DND-41 (cell line): ENCODE data around the gene DLST.

Source experiments
- ATAC-seq: fragments of 200-7000 bp; cut with Tn5 transposase; 3 replicates; pipeline ENCODE4 v1.9.1; 2021; ENCODE audit warnings: low read depth; ENCODE audit not compliant: insufficient read depth
- DNase-seq: peaks from one replicate; pipeline ENCODE4 v3.0.0-alpha.2; 2020
- H2AFZ ChIP-seq: 2 replicates; pipeline ENCODE4 v1.6.0; 2012; ENCODE audit warnings: low read depth, low read length
- H3K27ac ChIP-seq: 2 replicates; pipeline ENCODE4 v1.5.1; 2012; ENCODE audit warnings: low read length, inconsistent platforms
- H3K27me3 ChIP-seq: fragments of 200-600 bp; sonication (generic); 2 replicates; pipeline ENCODE4 v1.6.0; 2012; ENCODE audit warnings: low read length, mild to moderate bottlenecking, inconsistent platforms; ENCODE audit not compliant: insufficient read depth, poor library complexity
- H3K36me3 ChIP-seq: 2 replicates; pipeline ENCODE4 v1.5.1; 2012; ENCODE audit warnings: low read length, inconsistent platforms; ENCODE audit not compliant: insufficient read depth
- H3K4me1 ChIP-seq: 2 replicates; pipeline ENCODE4 v1.5.1; 2012; ENCODE audit warnings: mild to moderate bottlenecking, low read length; ENCODE audit not compliant: insufficient read depth
- H3K4me2 ChIP-seq: 2 replicates; pipeline ENCODE4 v1.6.0; 2012; ENCODE audit warnings: mild to moderate bottlenecking, moderate library complexity, low read length, inconsistent platforms; ENCODE audit not compliant: insufficient read depth
- H3K4me3 ChIP-seq, 2 experiments: fragments of 200-600 bp in 1 of 2; shearing (Covaris generic) in 1 of 2; 2 replicates each; pipeline ENCODE4 v1.5.1; 2012 to 2016; ENCODE audit warnings: inconsistent platforms in 2 of 2, low read length in 2 of 2, mild to moderate bottlenecking in 2 of 2, low read depth in 1 of 2, moderate library complexity in 1 of 2
- H3K79me2 ChIP-seq: 2 replicates; pipeline ENCODE4 v1.6.0; 2012; ENCODE audit warnings: low read length, inconsistent platforms; ENCODE audit not compliant: insufficient read depth
- H3K9ac ChIP-seq: 2 replicates; pipeline ENCODE4 v1.6.0; 2012; ENCODE audit warnings: low read depth, mild to moderate bottlenecking, inconsistent platforms, low read length, moderate library complexity
- H3K9me3 ChIP-seq: 2 replicates; pipeline ENCODE4 v1.5.1; 2012; ENCODE audit warnings: low read length, moderate library complexity, mild to moderate bottlenecking, inconsistent platforms; ENCODE audit not compliant: insufficient read depth, severe bottlenecking
- H4K20me1 ChIP-seq: 2 replicates; pipeline ENCODE4 v1.6.0; 2012; ENCODE audit warnings: low read length; ENCODE audit not compliant: insufficient read depth
- EZH2 ChIP-seq: IDR thresholded peaks from 3 replicates; pipeline ENCODE4 v1.6.1; 2012; ENCODE audit warnings: borderline replicate concordance, low read depth, mild to moderate bottlenecking, moderate library complexity, low read length, inconsistent platforms; ENCODE audit not compliant: severe bottlenecking
- TF ChIP-seq, protein P1 (sequence below): IDR thresholded peaks from 2 replicates; pipeline ENCODE4 v1.5.1; 2012; ENCODE audit warnings: borderline replicate concordance, low read length, moderate library complexity, mild to moderate bottlenecking; ENCODE audit not compliant: poor library complexity, severe bottlenecking; ENCODE audit errors: extremely low read depth

The DLST gene

DNA sequence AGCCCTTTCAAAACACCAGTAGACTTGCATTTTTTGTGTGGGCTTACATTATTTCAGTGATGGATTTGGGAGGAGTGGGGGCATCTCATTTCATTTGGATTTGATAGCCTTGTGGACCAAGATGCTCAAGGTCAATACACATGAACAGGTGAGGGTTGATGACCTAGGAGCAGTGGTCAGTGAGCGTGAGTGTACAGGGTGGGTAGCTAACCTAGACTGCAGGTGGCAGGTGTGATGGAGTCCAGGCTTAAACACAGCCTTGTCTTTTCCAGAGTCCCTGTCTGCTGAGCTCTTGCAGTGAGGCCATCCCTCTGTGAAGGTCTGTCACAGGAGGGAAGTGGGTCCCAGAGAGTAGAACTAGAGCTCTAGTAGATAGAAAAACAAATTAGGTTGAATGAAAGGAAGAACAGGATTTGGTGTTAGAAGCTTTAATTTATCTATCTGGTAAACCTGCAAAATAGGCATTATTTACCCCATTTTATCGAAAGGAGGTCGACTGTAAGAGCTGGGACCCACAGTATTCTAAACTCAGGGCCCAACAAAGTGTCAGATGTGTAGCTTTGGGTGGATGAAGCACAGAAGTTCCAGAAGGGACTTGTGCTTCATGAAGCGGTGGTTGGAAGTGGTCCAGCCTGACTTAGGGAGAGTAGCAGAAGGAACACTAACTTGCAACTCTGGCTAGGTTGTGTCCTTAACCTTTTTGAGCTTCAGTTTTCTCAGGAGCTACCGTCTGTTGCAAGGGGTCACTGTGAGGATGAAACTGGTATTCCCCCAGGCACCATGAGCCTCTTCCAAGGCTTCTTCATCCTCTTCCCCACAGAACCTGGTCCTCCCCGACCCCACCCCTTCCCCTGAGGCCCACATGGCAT, 23.2 kb downstream of the DLST start:
- no peaks in the 10 kb centered on the region for H3K9me3 ChIP-seq
- no peak overlapping the region for H3K9ac ChIP-seq
- peak; percentile 21; the same call in 2 of the 3 replicates for ATAC-seq
- no peak for TF ChIP-seq EZH2
- TF ChIP-seq, protein P1, sequence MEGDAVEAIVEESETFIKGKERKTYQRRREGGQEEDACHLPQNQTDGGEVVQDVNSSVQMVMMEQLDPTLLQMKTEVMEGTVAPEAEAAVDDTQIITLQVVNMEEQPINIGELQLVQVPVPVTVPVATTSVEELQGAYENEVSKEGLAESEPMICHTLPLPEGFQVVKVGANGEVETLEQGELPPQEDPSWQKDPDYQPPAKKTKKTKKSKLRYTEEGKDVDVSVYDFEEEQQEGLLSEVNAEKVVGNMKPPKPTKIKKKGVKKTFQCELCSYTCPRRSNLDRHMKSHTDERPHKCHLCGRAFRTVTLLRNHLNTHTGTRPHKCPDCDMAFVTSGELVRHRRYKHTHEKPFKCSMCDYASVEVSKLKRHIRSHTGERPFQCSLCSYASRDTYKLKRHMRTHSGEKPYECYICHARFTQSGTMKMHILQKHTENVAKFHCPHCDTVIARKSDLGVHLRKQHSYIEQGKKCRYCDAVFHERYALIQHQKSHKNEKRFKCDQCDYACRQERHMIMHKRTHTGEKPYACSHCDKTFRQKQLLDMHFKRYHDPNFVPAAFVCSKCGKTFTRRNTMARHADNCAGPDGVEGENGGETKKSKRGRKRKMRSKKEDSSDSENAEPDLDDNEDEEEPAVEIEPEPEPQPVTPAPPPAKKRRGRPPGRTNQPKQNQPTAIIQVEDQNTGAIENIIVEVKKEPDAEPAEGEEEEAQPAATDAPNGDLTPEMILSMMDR, result no peak
- peaks cover 4% of the 10 kb centered on the region; the same call in 1 of the 2 replicates for H4K20me1 ChIP-seq
- H3K79me2 ChIP-seq, result no peaks in the 10 kb centered on the region
- H3K27me3 ChIP-seq, result no peaks in the 10 kb centered on the region
- no peak overlapping the region for H3K4me2 ChIP-seq
- H2AFZ ChIP-seq, result no peak overlapping the region
- H3K4me1 ChIP-seq, result no peaks in the 10 kb centered on the region
- DNase-seq, result no peak
- no peak overlapping the region for H3K4me3 ChIP-seq
- H3K36me3 ChIP-seq, result peaks cover 58% of the 10 kb centered on the region
- H3K27ac ChIP-seq, result no peak overlapping the region

DNA sequence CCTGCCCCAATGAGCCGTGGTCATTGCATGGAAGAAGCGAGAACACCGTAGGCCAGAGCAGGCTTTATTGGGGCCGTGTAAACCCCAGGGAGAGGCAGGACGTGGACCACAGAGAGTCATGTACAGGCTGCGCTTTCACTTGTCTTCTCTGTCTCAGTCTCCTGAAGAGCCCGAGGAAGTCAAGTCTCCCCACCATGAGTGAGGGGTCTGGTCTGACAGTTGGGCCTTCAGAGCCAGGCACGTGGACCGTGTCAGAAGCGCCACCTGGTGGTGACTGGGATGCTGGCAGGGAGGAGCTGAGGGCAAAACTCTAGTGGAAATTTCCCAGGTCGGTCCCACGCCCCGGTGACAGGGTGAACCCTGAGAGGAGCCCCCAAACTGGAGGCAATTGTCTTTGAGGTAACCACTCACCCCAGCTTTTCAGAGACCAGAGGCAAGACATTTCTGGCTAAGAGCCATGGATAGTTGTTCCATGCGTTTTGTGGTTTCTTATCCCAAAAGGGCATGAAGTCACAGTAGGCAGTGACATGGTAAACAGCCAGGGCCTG, 24.0 kb downstream of the DLST start:
- no peak overlapping the region for H2AFZ ChIP-seq
- DNase-seq (peak; percentile 74), ATAC-seq (peak; percentile 77)
- no peak overlapping the region for H3K4me3 ChIP-seq
- H3K9ac ChIP-seq, result no peak overlapping the region
- H3K27ac ChIP-seq, result no peak overlapping the region; the same call in 1 of the 2 replicates
- H3K4me2 ChIP-seq, result no peak overlapping the region
- H3K36me3 ChIP-seq, result peaks cover 50% of the 10 kb centered on the region
- no peaks in the 10 kb centered on the region for H3K4me1 ChIP-seq
- no peaks in the 10 kb centered on the region for H3K27me3 ChIP-seq
- no peaks in the 10 kb centered on the region for H3K79me2 ChIP-seq
- H3K9me3 ChIP-seq, result no peaks in the 10 kb centered on the region
- TF ChIP-seq, protein P1, result peak; percentile 97
- TF ChIP-seq EZH2, result no peak
- H4K20me1 ChIP-seq, result peaks cover 4% of the 10 kb centered on the region; the same call in 1 of the 2 replicates

DNA sequence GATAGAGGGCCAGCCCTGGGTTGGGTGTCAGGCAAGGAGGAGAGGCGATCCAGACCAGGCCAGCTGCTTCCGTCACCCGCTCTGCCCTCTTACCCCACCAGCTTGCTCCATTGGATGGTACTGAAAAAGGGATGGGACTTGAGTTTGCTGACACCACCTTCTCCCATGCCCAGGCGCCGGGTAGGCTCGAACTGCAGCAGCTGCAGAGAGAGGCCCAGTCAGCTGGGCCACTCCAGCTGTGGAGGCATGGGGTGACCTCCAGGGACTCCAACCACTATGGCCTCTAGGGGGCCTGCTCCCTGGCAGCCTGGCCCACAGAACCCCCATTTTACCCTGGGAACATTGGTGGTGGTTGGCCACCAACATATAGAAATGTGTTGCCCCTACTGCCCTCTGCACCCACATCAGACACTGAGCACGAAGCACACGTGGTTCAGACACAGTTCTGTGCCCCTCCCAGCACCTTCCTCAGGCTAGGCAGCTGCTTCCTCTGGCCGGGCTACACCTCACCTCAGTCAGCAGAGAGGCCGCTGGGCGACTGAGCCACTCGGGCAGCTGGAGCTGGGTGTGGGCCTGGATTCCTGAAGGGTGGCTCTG, 25.3 kb downstream of the DLST start:
- H3K4me3 ChIP-seq, result no peak overlapping the region
- H3K27me3 ChIP-seq, result no peaks in the 10 kb centered on the region
- no peak overlapping the region for H3K9ac ChIP-seq
- no peak overlapping the region for H3K4me2 ChIP-seq
- peaks cover 4% of the 10 kb centered on the region; the same call in 1 of the 2 replicates for H4K20me1 ChIP-seq
- H3K9me3 ChIP-seq, result no peaks in the 10 kb centered on the region
- no peak for ATAC-seq
- no peak overlapping the region for H2AFZ ChIP-seq
- no peaks in the 10 kb centered on the region for H3K79me2 ChIP-seq
- no peak for TF ChIP-seq EZH2
- TF ChIP-seq, protein P1, result no peak
- H3K36me3 ChIP-seq, result peaks cover 36% of the 10 kb centered on the region
- no peaks in the 10 kb centered on the region for H3K4me1 ChIP-seq
- DNase-seq, result no peak
- no peak overlapping the region for H3K27ac ChIP-seq
